ENCODE results near the gene CA6.

Gene CA6

DNA sequence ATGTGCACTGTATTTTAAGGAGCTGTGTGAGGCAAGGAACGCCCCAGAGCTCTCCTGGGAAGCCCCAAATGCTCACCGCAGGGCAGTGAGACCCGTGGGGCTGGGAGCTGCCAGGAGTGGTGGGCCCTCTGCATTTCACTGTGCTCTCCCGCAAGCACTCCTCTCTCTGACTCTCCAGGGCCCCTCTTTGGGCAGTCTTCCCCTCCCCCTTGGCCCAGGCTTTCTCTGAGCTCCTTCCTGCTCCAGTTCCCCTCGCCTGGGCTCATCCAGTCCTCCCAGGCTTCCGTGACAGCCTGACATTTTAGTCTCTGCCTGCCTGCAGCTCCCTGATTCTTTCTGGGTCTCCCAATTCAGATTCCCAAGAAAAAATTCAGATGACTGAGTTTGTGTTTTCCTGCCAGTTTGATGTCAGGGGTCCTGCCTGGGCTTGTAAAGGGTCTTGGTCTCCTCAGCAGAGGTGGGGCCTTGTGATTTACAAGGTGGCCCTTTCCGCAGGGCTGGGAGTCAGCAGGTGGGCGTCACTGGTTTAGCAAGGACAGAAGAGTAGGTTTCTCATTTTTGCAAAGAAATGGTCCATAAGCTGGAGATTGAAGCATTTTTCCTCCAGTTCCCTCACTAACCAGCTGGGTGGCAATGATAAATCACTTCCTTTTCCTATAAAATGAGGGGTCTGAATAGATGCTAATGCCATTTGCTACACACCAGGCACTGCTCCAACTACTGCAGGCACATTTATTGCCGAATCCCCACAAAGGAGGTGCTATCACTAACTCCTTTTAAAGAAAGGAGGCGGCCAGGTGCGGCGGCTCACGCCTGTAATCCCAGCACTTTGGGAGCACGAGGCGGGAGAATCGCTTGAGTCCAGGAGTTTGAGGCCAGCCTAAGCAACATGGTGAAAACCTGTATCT lies 1.9 kb upstream of the CA6 start:
- TF ChIP-seq, protein P1, sequence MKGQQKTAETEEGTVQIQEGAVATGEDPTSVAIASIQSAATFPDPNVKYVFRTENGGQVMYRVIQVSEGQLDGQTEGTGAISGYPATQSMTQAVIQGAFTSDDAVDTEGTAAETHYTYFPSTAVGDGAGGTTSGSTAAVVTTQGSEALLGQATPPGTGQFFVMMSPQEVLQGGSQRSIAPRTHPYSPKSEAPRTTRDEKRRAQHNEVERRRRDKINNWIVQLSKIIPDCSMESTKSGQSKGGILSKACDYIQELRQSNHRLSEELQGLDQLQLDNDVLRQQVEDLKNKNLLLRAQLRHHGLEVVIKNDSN (IDR thresholded peaks at IDR 0.05) = no peak
- TF ChIP-seq TCF12 (IDR thresholded peaks at IDR 0.05; ENCODE audit: low read depth) = no peak
- TF ChIP-seq RAD21 (IDR thresholded peaks at IDR 0.05; ENCODE audit: low read depth) = no peak
- TF ChIP-seq YY1 (IDR thresholded peaks at IDR 0.05; ENCODE audit: low read depth) = no peak

DNA sequence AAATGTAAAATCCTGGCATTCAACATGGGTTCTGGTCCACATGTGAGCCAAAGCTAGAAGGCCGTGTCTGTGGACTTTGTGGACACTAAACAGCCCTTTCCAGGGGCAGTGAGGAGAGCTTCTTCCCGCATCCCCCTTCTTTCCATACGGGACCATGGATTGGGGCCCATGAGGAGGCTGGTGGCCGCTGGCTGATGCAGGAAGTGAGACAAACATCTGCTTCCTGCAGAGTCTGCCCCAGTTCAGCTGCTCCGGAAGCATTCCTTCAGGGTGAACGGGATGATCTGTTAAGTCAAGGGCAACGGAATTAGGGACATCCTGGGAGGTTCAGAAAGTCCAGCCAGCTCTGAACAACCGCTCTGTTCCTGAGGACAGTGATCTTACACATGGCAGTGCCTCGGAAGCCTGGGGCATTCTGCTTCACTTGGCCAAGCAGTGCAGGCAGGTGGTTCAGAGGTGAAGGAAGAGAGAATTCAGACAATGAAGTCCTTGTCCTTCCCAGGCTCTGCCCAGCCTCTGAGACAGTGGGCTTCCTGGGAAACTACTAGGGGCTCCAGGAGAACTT lies 1.5 kb downstream of the CA6 start:
- no peak for TF ChIP-seq RAD21 (IDR thresholded peaks at IDR 0.05; ENCODE audit: low read depth)
- TF ChIP-seq, protein P2, sequence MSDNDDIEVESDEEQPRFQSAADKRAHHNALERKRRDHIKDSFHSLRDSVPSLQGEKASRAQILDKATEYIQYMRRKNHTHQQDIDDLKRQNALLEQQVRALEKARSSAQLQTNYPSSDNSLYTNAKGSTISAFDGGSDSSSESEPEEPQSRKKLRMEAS (IDR thresholded peaks at IDR 0.05) = no peak
- no peak for TF ChIP-seq TEAD4 (IDR thresholded peaks at IDR 0.05)
- no peak for TF ChIP-seq TAF1 (IDR thresholded peaks at IDR 0.05; ENCODE audit: low read depth)
- TF ChIP-seq CEBPB (IDR thresholded peaks at IDR 0.05) = no peak
- no peak for TF ChIP-seq TCF12 (IDR thresholded peaks at IDR 0.05; ENCODE audit: low read depth)
- no peak for TF ChIP-seq ZBTB7A (IDR thresholded peaks at IDR 0.05; ENCODE audit: low read depth)
- no peak for TF ChIP-seq EP300 (IDR thresholded peaks at IDR 0.05; ENCODE audit: borderline replicate concordance)
- TF ChIP-seq FOXM1 (IDR thresholded peaks at IDR 0.05; ENCODE audit: borderline replicate concordance, low read depth) = no peak
- no peak for TF ChIP-seq NFIC (IDR thresholded peaks at IDR 0.05)
- TF ChIP-seq, protein P3, sequence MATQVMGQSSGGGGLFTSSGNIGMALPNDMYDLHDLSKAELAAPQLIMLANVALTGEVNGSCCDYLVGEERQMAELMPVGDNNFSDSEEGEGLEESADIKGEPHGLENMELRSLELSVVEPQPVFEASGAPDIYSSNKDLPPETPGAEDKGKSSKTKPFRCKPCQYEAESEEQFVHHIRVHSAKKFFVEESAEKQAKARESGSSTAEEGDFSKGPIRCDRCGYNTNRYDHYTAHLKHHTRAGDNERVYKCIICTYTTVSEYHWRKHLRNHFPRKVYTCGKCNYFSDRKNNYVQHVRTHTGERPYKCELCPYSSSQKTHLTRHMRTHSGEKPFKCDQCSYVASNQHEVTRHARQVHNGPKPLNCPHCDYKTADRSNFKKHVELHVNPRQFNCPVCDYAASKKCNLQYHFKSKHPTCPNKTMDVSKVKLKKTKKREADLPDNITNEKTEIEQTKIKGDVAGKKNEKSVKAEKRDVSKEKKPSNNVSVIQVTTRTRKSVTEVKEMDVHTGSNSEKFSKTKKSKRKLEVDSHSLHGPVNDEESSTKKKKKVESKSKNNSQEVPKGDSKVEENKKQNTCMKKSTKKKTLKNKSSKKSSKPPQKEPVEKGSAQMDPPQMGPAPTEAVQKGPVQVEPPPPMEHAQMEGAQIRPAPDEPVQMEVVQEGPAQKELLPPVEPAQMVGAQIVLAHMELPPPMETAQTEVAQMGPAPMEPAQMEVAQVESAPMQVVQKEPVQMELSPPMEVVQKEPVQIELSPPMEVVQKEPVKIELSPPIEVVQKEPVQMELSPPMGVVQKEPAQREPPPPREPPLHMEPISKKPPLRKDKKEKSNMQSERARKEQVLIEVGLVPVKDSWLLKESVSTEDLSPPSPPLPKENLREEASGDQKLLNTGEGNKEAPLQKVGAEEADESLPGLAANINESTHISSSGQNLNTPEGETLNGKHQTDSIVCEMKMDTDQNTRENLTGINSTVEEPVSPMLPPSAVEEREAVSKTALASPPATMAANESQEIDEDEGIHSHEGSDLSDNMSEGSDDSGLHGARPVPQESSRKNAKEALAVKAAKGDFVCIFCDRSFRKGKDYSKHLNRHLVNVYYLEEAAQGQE (IDR thresholded peaks at IDR 0.05; ENCODE audit: low read depth) = no peak
- TF ChIP-seq, protein P1 (IDR thresholded peaks at IDR 0.05) = no peak
- no peak for TF ChIP-seq CREB1 (IDR thresholded peaks at IDR 0.05; ENCODE audit: low read depth)
- no peak for TF ChIP-seq YY1 (IDR thresholded peaks at IDR 0.05; ENCODE audit: low read depth)
- no peak for TF ChIP-seq EGR1 (IDR thresholded peaks at IDR 0.05)

DNA sequence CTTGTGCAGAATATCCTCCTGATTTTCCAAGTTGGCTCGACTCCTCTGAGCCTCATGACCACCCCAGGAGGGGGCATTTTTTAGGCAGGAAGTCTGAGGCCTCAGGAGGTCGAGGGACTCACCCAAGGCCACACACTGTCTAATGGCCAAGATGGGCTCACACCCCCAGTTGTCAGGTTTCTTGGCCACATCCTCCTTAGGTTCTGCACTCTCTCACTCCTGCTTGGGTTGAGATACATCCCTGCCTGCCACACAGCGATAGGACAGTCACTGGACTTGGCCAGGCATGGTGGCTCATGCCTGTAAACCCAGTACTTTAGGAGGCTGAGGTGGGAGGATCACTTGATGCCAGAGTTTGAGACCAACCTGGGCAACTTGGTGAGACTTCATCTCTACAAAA lies 4.6 kb downstream of the CA6 start:
- no peak for TF ChIP-seq FOXM1 (IDR thresholded peaks at IDR 0.05; ENCODE audit: borderline replicate concordance, low read depth)

DNA sequence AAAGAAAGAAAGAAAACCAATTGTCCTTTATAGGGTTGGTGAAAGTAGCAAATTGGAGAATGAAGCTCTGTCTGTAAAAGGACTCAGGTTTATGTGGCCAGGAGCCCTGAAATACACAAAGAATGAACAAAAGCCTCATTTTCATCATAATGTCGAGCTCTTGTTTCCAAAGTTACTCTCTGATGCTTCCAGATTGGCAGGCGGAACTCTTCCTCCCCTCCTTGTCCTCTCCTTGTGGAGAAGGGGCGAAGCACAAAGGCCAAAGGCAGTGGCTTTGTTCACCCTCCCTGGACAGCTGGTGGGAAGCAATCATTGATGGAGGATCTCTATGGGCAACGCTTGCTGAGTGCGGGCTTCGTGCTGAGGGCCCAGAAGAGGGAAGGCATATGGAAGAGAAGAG lies 5.6 kb downstream of the CA6 start:
- TF ChIP-seq TEAD4 (IDR thresholded peaks at IDR 0.05) (no peak), YY1 (IDR thresholded peaks at IDR 0.05; ENCODE audit: low read depth) (no peak), EGR1 (IDR thresholded peaks at IDR 0.05) (no peak)

DNA sequence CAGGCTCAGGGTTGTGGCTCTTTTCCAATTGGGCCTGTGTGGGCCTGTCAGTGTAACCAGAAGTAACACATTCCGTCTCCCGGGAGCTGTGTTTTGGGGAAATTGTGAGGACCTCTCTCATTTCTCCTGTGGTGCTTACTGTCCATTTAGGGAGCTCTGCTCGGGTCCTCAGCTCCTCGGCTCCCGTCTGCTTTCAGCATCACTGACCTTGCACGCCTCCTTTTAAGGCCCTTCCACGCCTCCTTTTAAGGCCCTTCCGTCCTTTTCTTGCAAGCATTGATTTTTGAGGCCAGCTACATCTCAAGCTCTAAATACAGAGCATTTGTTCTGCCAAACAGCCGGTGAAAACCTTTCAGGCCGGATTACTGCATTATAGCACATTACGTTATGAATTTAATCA lies 9.7 kb downstream of the CA6 start:
- no peak for TF ChIP-seq EP300 (IDR thresholded peaks at IDR 0.05; ENCODE audit: borderline replicate concordance)
- TF ChIP-seq YY1 (IDR thresholded peaks at IDR 0.05; ENCODE audit: low read depth) = no peak
- TF ChIP-seq, protein P2 (IDR thresholded peaks at IDR 0.05) = no peak

DNA sequence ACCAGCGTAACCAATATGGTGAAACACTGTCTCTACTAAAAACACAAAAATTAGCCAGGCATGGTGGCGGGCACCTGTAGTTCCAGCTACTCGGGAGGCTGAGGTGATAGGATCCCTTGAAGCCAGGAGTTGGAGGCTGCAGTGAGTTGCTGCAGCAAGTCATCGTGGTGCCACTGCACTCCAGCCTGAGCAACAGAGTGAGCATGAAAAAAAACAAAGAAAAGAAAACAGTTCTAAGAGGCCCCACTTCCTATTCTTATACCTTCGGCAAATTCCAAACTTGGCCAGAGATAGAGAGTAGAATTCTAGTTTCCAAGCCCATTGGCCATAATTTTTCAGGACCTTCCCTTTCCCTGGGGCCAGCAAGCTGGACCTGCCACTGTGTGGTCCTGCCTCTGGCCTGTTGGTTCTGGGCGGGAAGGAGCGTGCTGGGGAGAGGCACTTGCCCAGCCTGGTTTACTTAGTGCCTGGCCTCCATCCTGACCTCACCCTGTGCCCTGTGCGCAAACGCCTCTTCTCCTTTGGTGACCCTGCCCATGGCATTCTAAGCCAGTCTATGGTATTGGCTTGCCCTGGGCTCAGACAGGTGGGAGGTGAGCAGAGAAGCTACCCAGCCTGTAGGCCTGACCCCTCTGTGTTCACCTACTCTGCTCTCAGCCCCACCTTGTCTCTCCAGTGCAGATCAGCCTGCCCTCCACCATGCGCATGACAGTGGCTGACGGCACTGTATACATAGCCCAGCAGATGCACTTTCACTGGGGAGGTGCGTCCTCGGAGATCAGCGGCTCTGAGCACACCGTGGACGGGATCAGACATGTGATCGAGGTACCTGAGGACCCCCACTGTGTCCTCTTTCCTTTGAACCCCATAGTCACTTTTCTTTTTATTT lies 11.0 kb downstream of the CA6 start:
- TF ChIP-seq, protein P1 (IDR thresholded peaks at IDR 0.05) = no peak
- TF ChIP-seq TEAD4 (IDR thresholded peaks at IDR 0.05) = no peak
- TF ChIP-seq CEBPB (IDR thresholded peaks at IDR 0.05) = no peak
- TF ChIP-seq ZBTB7A (IDR thresholded peaks at IDR 0.05; ENCODE audit: low read depth) = no peak
- no peak for TF ChIP-seq RAD21 (IDR thresholded peaks at IDR 0.05; ENCODE audit: low read depth)
- TF ChIP-seq CREB1 (IDR thresholded peaks at IDR 0.05; ENCODE audit: low read depth) = no peak
- TF ChIP-seq, protein P3 (IDR thresholded peaks at IDR 0.05; ENCODE audit: low read depth) = no peak
- no peak for TF ChIP-seq TAF1 (IDR thresholded peaks at IDR 0.05; ENCODE audit: low read depth)
- no peak for TF ChIP-seq EP300 (IDR thresholded peaks at IDR 0.05; ENCODE audit: borderline replicate concordance)
